HCT116 (cell line): ENCODE data around the gene ODF2L. TPM values are rescaled to one million over a fixed set of nuclear protein-coding genes. Genes with fewer than 3 reads are reported as not detected.

Experiments used
- ATAC-seq: fragments of 200-7000 bp; cut with Tn5 transposase; 2 replicates; pipeline ENCODE4 v1.9.1; 2020; ENCODE audit warnings: mild to moderate bottlenecking, moderate library complexity
- BruUV-seq: library from RNA; stranded (reverse); fragments of 400-500 nt; replicated peaks from 2 replicates; lab custom pipeline; 2021; lab: Mats Ljungman, UMichigan
- CTCF ChIA-PET: fragments of 300-600 bp; sonication (Branson Sonifier 250); formaldehyde crosslinking; loops from one replicate; lab custom pipeline; 2021; ENCODE audit warnings: antibody characterized with exemption; lab: Charles Lee
- POLR2A ChIA-PET: fragments of 300-600, 350-600 bp; sonication (Branson Sonifier 250); formaldehyde crosslinking; loops from one replicate; lab custom pipeline; 2021; ENCODE audit warnings: antibody characterized with exemption; lab: Charles Lee
- RAD21 ChIA-PET, 2 experiments: fragments of 300-600 bp; sonication (Branson Sonifier 250); formaldehyde crosslinking; loops; one replicate each; lab custom pipeline; 2023; ENCODE audit warnings: low total read pairs in 2 of 2; ENCODE audit not compliant: uncharacterized antibody in 2 of 2, unreplicated experiment in 2 of 2, low non-redundant PET in 1 of 2; lab: Charles Lee
- DNase-seq: peaks from one replicate; pipeline ENCODE4 v3.0.0-alpha.2; 2010; ENCODE audit warnings: low read depth, low spot score
- H2AFZ ChIP-seq: fragments of 200-600 bp; shearing (Covaris generic), sonication (generic); 2 replicates; pipeline ENCODE4 v1.6.1; 2017; ENCODE audit warnings: low read depth, mixed run types, mixed read lengths, antibody characterized with exemption, low read length; ENCODE audit not compliant: poor library complexity, severe bottlenecking
- H3K27ac ChIP-seq: 2 replicates; pipeline ENCODE4 v1.5.1; 2012; ENCODE audit warnings: low read depth, low read length
- H3K27me3 ChIP-seq: fragments of 200-600 bp; sonication (generic); 2 replicates; pipeline ENCODE4 v1.6.1; 2016; ENCODE audit warnings: mixed run types, low read length, mixed read lengths; ENCODE audit not compliant: insufficient read depth
- H3K36me3 ChIP-seq, 2 experiments: fragments of 200-500 bp in 1 of 2; fragments of 200-600 bp in 1 of 2; sonication (Bioruptor generic) in 1 of 2; sonication (generic) in 1 of 2; 2 replicates each; pipeline versions ENCODE4 v1.5.1 to v1.6.1; 2014 to 2016; ENCODE audit warnings: low read length in 2 of 2, inconsistent platforms in 1 of 2, mixed read lengths in 1 of 2, mixed run types in 1 of 2; ENCODE audit not compliant: insufficient read depth in 2 of 2, control insufficient read depth in 1 of 2
- H3K4me1 ChIP-seq, 2 experiments: fragments of 200-600 bp in 1 of 2; sonication (generic) in 1 of 2; 2 replicates each; pipeline versions ENCODE4 v1.5.1 to v1.6.1; 2012 to 2017; ENCODE audit warnings: low read length in 2 of 2, inconsistent platforms in 1 of 2, mild to moderate bottlenecking in 1 of 2, mixed read lengths in 1 of 2, mixed run types in 1 of 2, moderate library complexity in 1 of 2; ENCODE audit not compliant: insufficient read depth in 2 of 2, control insufficient read depth in 1 of 2
- H3K4me2 ChIP-seq: fragments of 200-600 bp; sonication (generic); 2 replicates; pipeline ENCODE4 v1.6.1; 2017; ENCODE audit warnings: mixed run types, low read length, mixed read lengths
- H3K4me3 ChIP-seq, 2 experiments: fragments of 200-600 bp in 1 of 2; sonication (generic) in 1 of 2; replicated peaks in 1 of 2; 2 replicates each; pipeline ENCODE4 v1.5.1; 2011 to 2016; ENCODE audit warnings: low read length in 2 of 2, control low read depth in 1 of 2, low read depth in 1 of 2, mild to moderate bottlenecking in 1 of 2, mixed read lengths in 1 of 2, mixed run types in 1 of 2
- H3K79me2 ChIP-seq: fragments of 200-600 bp; sonication (generic); 2 replicates; pipeline ENCODE4 v1.6.1; 2017; ENCODE audit warnings: mild to moderate bottlenecking, mixed run types, low read length, moderate library complexity, mixed read lengths; ENCODE audit not compliant: insufficient read depth
- H3K9ac ChIP-seq: fragments of 200-600 bp; sonication (generic); 2 replicates; pipeline ENCODE4 v1.6.1; 2016; ENCODE audit warnings: low read length, mixed read lengths
- H3K9me2 ChIP-seq: fragments of 200-600 bp; sonication (generic), shearing (Covaris generic); 2 replicates; pipeline ENCODE4 v1.6.1; 2017; ENCODE audit warnings: mixed run types, mild to moderate bottlenecking, moderate library complexity; ENCODE audit not compliant: insufficient read depth
- H3K9me3 ChIP-seq, 2 experiments: fragments of 200-500 bp in 1 of 2; fragments of 200-600 bp in 1 of 2; sonication (Bioruptor generic) in 1 of 2; sonication (generic) in 1 of 2; 2 replicates each; pipeline ENCODE4 v1.6.1; 2014 to 2017; ENCODE audit warnings: low read length in 2 of 2, mixed read lengths in 2 of 2, inconsistent platforms in 1 of 2, low read depth in 1 of 2, mild to moderate bottlenecking in 1 of 2, mixed run types in 1 of 2, moderate library complexity in 1 of 2; ENCODE audit not compliant: control insufficient read depth in 1 of 2, insufficient read depth in 1 of 2
- H4K20me1 ChIP-seq: fragments of 200-600 bp; sonication (generic), shearing (Covaris generic); 2 replicates; pipeline ENCODE4 v1.6.1; 2017; ENCODE audit warnings: mixed run types, mild to moderate bottlenecking, moderate library complexity; ENCODE audit not compliant: insufficient read depth
- CEBPB ChIP-seq: IDR thresholded peaks from 2 replicates; pipeline ENCODE4 v1.6.1; 2012; ENCODE audit warnings: low read depth
- EZH2phosphoT487 ChIP-seq: fragments of 200-600 bp; IDR thresholded peaks from 2 replicates; pipeline ENCODE4 v1.6.1; 2018; ENCODE audit warnings: antibody characterized with exemption, borderline replicate concordance
- FOSL1 ChIP-seq: IDR thresholded peaks from 2 replicates; pipeline ENCODE4 v1.6.1; 2012; ENCODE audit warnings: low read depth
- JUND ChIP-seq: IDR thresholded peaks from 2 replicates; pipeline ENCODE4 v1.6.1; 2012
- POLR2A ChIP-seq: IDR thresholded peaks from 2 replicates; pipeline ENCODE4 v1.7.0; 2011; ENCODE audit warnings: borderline replicate concordance; ENCODE audit not compliant: insufficient read depth, insufficient read length; ENCODE audit errors: extremely low read depth
- POLR2AphosphoS5 ChIP-seq: IDR thresholded peaks from 2 replicates; pipeline ENCODE4 v1.6.1; 2011; ENCODE audit warnings: mild to moderate bottlenecking, low read depth, low read length, moderate library complexity
- RAD21 ChIP-seq: IDR thresholded peaks from 2 replicates; pipeline ENCODE4 v1.6.1; 2012; ENCODE audit warnings: low read depth, mild to moderate bottlenecking
- SIN3A ChIP-seq: IDR thresholded peaks from 2 replicates; pipeline ENCODE4 v1.6.1; 2012; ENCODE audit warnings: low read depth
- SP1 ChIP-seq: IDR thresholded peaks from 2 replicates; pipeline ENCODE4 v1.6.1; 2012; ENCODE audit warnings: low read depth
- ZFX ChIP-seq: fragments of 450-650 bp; IDR thresholded peaks from 2 replicates; pipeline ENCODE4 v1.6.1; 2017
- ZNF274 ChIP-seq: fragments of 200-500 bp; sonication (Bioruptor generic); IDR thresholded peaks from 2 replicates; pipeline ENCODE4 v1.6.1; 2014; ENCODE audit warnings: mild to moderate bottlenecking, low read depth, low read length, inconsistent platforms
- intact Hi-C: fragments of 100-400 bp; cut with micrococcal nuclease; formaldehyde crosslinking; loops from 2 replicates; pipeline ENCODE4 v1.10.0; 2022
- total RNA-seq: library from RNA; stranded (reverse); gene quantifications from one replicate; pipeline ENCODE4 v1.2.1, GENCODE V29; 2021; ENCODE audit not compliant: unreplicated experiment
- TF ChIP-seq, protein P1 (sequence below), 3 experiments: fragments of 200-600 bp in 1 of 3; sonication (generic) in 1 of 3; IDR thresholded peaks in 2 of 3; conservative IDR thresholded peaks in 1 of 3; 2 replicates each; pipeline ENCODE4 v1.5.1; 2012 to 2017; ENCODE audit warnings: low read depth in 2 of 3, low read length in 2 of 3, antibody characterized with exemption in 1 of 3, borderline replicate concordance in 1 of 3, control low read depth in 1 of 3, mild to moderate bottlenecking in 1 of 3, mixed read lengths in 1 of 3, mixed run types in 1 of 3, moderate library complexity in 1 of 3; ENCODE audit not compliant: insufficient read depth in 1 of 3
- TF ChIP-seq, protein P2 (sequence below): IDR thresholded peaks from 2 replicates; pipeline ENCODE4 v1.6.1; 2012; ENCODE audit warnings: low read depth

ODF2L gene
- total RNA-seq, 1 experiment from 2014 or later = 33.7 TPM

DNA sequence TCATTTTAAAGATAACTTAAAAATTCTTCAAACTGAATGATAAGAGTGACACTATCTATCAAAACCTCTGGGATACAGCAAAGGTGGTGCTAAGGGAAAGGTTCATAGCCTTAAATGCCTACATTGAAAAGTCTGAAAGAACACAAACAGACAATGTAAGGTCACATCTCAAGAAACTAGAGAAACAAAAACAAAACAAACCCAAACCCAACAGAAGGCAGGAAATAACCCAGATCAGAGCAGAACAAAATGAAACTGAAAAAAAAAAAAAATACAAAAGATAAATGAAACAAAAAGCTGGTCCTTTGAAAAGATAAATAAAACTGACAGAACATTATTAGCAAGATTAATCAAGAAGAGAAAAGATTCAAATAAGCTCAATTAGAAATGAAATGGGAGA is 6.8 kb downstream of the ODF2L start (continued):
- TF ChIP-seq, protein P1, sequence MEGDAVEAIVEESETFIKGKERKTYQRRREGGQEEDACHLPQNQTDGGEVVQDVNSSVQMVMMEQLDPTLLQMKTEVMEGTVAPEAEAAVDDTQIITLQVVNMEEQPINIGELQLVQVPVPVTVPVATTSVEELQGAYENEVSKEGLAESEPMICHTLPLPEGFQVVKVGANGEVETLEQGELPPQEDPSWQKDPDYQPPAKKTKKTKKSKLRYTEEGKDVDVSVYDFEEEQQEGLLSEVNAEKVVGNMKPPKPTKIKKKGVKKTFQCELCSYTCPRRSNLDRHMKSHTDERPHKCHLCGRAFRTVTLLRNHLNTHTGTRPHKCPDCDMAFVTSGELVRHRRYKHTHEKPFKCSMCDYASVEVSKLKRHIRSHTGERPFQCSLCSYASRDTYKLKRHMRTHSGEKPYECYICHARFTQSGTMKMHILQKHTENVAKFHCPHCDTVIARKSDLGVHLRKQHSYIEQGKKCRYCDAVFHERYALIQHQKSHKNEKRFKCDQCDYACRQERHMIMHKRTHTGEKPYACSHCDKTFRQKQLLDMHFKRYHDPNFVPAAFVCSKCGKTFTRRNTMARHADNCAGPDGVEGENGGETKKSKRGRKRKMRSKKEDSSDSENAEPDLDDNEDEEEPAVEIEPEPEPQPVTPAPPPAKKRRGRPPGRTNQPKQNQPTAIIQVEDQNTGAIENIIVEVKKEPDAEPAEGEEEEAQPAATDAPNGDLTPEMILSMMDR (IDR thresholded peaks at IDR 0.05 in 2 of 3, conservative IDR thresholded peaks at IDR 0.05 in 1 of 3; ENCODE audit: borderline replicate concordance in 1 of 3, insufficient read depth in 1 of 3, low read depth in 2 of 3, low read length in 2 of 3) = no peak
- TF ChIP-seq RAD21 (no peak), ZFX (no peak), FOSL1 (no peak), CEBPB (no peak), POLR2AphosphoS5 (no peak), ZNF274 (no peak), POLR2A (no peak)
- TF ChIP-seq, protein P2, sequence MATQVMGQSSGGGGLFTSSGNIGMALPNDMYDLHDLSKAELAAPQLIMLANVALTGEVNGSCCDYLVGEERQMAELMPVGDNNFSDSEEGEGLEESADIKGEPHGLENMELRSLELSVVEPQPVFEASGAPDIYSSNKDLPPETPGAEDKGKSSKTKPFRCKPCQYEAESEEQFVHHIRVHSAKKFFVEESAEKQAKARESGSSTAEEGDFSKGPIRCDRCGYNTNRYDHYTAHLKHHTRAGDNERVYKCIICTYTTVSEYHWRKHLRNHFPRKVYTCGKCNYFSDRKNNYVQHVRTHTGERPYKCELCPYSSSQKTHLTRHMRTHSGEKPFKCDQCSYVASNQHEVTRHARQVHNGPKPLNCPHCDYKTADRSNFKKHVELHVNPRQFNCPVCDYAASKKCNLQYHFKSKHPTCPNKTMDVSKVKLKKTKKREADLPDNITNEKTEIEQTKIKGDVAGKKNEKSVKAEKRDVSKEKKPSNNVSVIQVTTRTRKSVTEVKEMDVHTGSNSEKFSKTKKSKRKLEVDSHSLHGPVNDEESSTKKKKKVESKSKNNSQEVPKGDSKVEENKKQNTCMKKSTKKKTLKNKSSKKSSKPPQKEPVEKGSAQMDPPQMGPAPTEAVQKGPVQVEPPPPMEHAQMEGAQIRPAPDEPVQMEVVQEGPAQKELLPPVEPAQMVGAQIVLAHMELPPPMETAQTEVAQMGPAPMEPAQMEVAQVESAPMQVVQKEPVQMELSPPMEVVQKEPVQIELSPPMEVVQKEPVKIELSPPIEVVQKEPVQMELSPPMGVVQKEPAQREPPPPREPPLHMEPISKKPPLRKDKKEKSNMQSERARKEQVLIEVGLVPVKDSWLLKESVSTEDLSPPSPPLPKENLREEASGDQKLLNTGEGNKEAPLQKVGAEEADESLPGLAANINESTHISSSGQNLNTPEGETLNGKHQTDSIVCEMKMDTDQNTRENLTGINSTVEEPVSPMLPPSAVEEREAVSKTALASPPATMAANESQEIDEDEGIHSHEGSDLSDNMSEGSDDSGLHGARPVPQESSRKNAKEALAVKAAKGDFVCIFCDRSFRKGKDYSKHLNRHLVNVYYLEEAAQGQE = no peak

DNA sequence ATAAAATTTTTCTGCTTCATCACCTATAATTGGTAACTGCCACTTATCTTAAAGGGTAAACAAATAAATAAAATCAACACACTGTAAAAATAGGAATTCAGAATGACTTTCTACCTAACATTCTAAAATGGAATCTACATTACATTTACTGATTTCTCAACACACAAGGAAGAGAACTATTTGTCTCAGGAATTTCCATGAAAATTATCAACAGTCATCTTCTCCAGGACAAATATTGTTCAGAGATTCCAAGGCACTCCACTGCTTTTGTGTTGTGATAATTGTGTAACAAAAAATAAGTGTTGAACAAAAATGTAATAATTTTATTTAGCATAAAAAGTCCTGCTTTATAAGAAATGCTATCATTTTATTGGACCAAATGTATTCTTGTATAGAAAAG is 7.3 kb downstream of the ODF2L start:
- Histone ChIP-seq H3K4me1 (no peaks in the 10 kb centered on the region), H3K9me2 (no peaks in the 10 kb centered on the region), H3K9ac (no peak overlapping the region), H4K20me1 (no peaks in the 10 kb centered on the region), H3K4me2 (no peak overlapping the region), H3K79me2 (peaks cover 18% of the 10 kb centered on the region), H3K9me3 (no peaks in the 10 kb centered on the region), H3K27me3 (no peaks in the 10 kb centered on the region), H3K36me3 (no peaks in the 10 kb centered on the region), H2AFZ (no peak overlapping the region), H3K27ac (no peak overlapping the region), H3K4me3 (no peak overlapping the region)
- ChIA-PET RAD21 (no interaction called here), CTCF (no interaction called here), POLR2A (no interaction called here)
- BruUV-seq = no TSS peak
- intact Hi-C loops = loop anchor here (10.0 kb wide), 1 partner anchor 696 kb away; no protein-coding TSS in a partner anchor
- ATAC-seq (no peak), DNase-seq (no peak)
- TF ChIP-seq POLR2AphosphoS5 (no peak), CEBPB (no peak), SP1 (no peak), EZH2phosphoT487 (no peak), ZFX (no peak), SIN3A (no peak), FOSL1 (no peak), JUND (no peak)
- TF ChIP-seq, protein P2 = no peak
- TF ChIP-seq, protein P1 (IDR thresholded peaks at IDR 0.05 in 2 of 3, conservative IDR thresholded peaks at IDR 0.05 in 1 of 3; ENCODE audit: borderline replicate concordance in 1 of 3, insufficient read depth in 1 of 3, low read depth in 2 of 3, low read length in 2 of 3) = no peak
